WI38 (cell line): ENCODE data around the gene SOHLH2.

Experiments used
- H3K4me3 ChIP-seq: 2 replicates; pipeline ENCODE4 v1.5.1; 2011; ENCODE audit warnings: low read depth, mild to moderate bottlenecking, control low read depth, low read length
- TF ChIP-seq, protein P1 (sequence below): IDR thresholded peaks from 2 replicates; pipeline ENCODE4 v1.5.1; 2012; ENCODE audit warnings: low read depth, mild to moderate bottlenecking, control low read depth, low read length

Gene SOHLH2

DNA sequence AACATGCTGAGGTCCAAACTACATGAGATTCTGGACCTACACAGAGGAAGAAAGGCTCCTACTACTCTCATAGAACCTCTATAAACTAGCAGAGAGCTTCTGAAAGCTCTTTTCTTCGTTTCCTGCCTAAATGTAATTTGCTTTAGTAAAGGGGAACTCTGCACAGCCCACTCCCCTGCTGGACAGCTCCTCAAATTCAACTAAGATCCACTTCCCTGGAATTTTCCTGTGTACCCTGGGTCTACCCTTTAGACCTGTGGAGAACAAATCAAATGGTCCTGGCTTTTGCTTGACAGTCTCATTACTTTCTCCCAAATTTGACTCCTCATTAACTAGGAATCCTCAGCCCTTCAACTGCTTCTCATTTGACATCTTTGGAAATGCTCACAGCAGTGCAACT lies 79.7 kb downstream of the SOHLH2 start:
- no peak overlapping the region for H3K4me3 ChIP-seq
- TF ChIP-seq, protein P1, sequence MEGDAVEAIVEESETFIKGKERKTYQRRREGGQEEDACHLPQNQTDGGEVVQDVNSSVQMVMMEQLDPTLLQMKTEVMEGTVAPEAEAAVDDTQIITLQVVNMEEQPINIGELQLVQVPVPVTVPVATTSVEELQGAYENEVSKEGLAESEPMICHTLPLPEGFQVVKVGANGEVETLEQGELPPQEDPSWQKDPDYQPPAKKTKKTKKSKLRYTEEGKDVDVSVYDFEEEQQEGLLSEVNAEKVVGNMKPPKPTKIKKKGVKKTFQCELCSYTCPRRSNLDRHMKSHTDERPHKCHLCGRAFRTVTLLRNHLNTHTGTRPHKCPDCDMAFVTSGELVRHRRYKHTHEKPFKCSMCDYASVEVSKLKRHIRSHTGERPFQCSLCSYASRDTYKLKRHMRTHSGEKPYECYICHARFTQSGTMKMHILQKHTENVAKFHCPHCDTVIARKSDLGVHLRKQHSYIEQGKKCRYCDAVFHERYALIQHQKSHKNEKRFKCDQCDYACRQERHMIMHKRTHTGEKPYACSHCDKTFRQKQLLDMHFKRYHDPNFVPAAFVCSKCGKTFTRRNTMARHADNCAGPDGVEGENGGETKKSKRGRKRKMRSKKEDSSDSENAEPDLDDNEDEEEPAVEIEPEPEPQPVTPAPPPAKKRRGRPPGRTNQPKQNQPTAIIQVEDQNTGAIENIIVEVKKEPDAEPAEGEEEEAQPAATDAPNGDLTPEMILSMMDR = no peak

DNA sequence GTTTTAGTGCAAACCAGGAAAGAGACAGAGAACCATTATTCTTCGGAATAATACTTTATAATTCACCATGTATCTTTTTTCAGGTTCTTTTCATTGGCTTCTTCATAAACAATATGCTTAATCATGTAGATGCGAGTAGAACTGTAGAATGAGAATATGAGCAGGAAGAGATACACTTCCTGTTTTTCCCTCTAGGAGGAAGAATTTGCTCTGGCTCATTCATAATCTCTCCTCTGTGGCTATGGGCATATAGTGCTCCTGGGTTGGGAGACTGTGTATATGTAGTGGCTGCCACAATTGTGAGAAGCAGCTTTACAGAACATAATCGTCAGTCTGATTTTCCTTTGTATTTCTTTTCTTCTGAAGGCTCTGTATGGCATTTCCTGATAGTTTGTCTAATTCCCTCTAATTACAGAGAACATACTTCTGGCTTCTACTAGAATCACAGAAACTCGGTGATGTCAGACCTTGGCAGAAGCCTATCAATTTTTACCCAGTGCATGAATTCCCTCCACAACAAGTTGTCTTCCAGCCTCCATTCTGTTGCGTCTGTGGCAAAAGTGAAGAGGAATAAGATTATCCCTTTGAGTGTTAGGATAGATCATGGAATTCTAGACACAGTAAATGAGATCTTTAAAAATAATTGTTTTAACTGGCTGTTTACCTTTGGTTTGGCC lies 80.3 kb downstream of the SOHLH2 start:
- no peak overlapping the region for H3K4me3 ChIP-seq
- TF ChIP-seq, protein P1 = no peak

DNA sequence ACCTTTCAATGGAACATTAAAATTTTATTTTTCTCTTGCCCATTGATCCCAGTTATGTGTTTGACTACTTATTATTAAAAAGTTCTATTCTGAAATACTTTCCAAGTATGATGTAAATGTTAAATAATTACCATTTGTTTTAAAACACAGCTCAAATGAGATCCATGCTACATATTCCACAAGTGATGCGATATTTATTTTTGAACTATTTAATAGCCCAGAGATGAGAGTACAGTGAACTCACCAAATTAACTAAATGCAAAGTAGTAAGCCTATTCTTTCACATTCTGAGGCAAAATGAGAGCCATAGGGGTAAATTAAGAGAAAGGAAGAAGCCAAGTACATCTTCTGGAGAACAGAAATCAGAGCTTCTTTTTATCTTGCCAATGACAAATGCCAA lies 82.0 kb downstream of the SOHLH2 start:
- H3K4me3 ChIP-seq = no peak overlapping the region
- TF ChIP-seq, protein P1 = no peak

DNA sequence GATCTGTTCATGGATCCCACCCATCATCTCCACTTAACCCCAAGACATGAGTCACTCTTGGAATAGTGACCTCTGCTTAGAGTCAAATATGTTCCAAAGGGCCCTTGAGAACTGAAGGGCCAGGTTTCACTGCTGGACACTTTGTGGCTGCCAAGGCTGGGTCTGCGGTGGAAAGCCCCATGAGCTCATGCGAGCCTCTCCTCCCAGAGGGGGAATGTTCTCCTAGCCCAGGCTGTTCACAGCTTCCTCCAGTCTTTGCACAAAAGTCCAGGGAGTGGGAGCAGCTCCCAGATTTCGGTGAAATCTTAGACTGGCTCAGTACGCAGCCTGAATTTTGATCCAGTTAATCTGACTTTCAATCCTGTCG lies 82.4 kb downstream of the SOHLH2 start:
- no peak overlapping the region for H3K4me3 ChIP-seq
- TF ChIP-seq, protein P1 = no peak

DNA sequence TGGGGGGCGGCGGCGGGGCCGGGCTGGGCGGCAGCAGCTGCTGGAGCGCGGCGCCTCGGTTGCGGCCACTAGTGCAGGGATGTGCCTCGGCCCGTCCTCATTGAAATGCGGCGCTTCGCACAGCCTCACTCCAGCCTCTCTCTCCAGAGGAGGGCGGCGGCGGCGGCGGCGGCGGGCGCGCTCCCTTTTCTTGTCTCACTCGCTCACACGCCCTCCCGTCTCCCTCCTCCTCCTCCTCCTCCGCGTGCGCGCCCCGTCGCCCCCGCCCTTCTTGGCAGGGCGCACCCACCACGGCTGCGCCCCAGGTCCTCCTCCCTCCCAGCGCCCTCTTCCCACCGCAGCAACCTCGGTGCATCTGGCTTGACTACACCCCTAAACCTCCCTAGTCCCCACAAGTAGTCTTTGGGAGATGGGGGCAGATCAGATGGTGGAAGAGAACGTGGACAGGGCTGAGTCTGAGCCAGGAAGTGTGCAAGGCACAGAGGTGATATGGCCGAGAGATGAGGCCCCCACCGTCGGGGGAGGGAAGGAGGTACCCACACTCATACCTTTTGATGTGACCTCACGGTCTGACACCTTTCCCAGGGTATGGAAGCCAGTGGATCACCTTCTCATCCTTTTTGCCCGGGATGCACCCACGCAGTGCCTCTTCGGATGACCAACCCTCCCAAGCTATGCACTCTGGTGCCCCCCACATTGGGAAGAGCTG lies 83.0 kb downstream of the SOHLH2 start, which contains the start of gene DCLK1:
Gene DCLK1 (minus strand): TSS at position 161 of the 709 bp plus-strand sequence.
- no peak within 1 kb of the TSS for H3K4me3 ChIP-seq
- TF ChIP-seq, protein P1 = no peak

DNA sequence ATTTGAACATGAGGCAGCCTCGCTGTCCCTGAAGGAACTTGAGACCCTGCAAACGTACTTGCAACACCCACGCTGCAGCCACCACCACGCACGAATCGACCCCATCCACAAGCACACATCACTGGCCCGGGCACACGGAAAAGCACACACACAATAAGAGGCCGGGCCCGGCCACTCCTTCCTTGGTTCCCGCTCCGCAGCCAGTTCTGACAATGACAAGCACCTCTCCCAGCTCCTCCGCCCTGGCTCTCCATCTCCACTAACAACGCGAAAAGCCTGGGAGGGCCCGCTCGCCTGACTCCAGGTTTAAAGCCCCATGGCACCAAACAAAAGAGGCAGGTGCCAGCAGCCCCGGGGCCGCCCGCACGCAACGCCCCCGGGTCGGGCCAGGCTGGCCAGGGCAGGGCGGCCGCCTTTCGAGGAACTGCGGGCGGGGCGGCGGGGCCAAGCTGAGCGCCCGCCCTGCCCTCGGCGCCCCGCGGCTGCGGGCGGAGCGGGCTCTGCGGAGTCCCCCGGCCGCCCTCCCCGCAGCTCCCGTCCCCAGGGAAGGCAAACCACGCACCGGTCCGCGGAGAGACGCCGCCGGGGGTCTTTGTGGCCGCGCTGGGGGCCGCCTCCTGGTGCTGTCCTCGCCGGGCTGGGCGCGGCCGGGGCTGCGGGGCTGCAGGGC lies 83.7 kb downstream of the SOHLH2 start:
- H3K4me3 ChIP-seq = no peak overlapping the region

More for the DNA sequence above, 83.7 kb downstream of the SOHLH2 start:
- TF ChIP-seq, protein P1 = no peak
